ENCODE data around the gene DBF4. TPM values are rescaled to one million over a fixed set of nuclear protein-coding genes. Genes with fewer than 3 reads are reported as not detected.

DBF4 gene
- total and polyA plus RNA-seq, 2 experiments from 2014 or later: 62.6 to 91.5 TPM

- TF ChIP-seq CTCF (conservative IDR thresholded peaks at IDR 0.05; ENCODE audit: low read depth in 2 of 2) (no peak), NANOG (IDR thresholded peaks at IDR 0.05; ENCODE audit: borderline replicate concordance) (no peak)
These were observed 898 bp upstream of the DBF4 start (continued) for GRCh38 chr7:87875151-87876039.

DNA sequence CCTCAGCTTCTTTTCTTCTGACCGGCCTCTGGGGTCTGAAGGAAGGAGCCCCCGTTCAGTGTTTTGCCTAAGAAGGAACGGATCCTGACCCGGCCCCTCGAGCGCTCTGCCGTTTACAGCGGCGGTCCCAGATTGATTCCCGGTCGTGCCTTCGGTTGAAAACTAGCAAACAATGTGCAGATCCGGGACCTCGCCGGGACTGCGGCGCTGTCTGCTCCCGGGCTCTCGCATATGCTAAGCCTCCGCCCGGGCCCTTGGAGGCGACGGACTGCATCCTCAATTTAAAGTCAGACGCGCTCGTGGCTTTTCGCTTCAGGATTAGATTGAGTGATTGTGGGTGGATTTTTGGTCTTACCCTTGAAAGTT lies 559 bp downstream of the DBF4 start:
- Histone ChIP-seq H3K36me3 (ENCODE audit: insufficient read depth) (peaks cover 25% of the 10 kb centered on the region), H3K27ac (ENCODE audit: low read depth) (peak overlapping the region; percentile 99), H3K79me2 (replicated peaks; ENCODE audit: insufficient read depth) (peaks cover 86% of the 10 kb centered on the region), H3K4me2 (peak overlapping the region; percentile 89), H4K20me1 (replicated peaks; ENCODE audit: insufficient read depth) (peaks cover 7% of the 10 kb centered on the region; the same call in 1 of the 2 replicates), H3K27me3 (ENCODE audit: insufficient read depth) (no peaks in the 10 kb centered on the region), H3K4me1 (ENCODE audit: insufficient read depth) (peaks cover 19% of the 10 kb centered on the region), H3F3A (replicated peaks; ENCODE audit: low read depth) (peaks cover 6% of the 10 kb centered on the region; the same call in 1 of the 2 replicates), H3K9me2 (ENCODE audit: insufficient read depth) (no peaks in the 10 kb centered on the region), H2AFZ (peak overlapping the region; percentile 74; the same call in 1 of the 2 replicates), H3K4me3 (peak overlapping the region; percentile 70)
- H3K27me3 Mint-ChIP-seq (ENCODE audit: insufficient read depth, low read depth, poor library complexity): peaks cover 3% of the 10 kb centered on the region
- ATAC-seq (peak; percentile 57), DNase-seq (ENCODE audit: low spot score) (peak; percentile 78)
- H3K27ac Mint-ChIP-seq: peak overlapping the region; percentile 99
- H3K36me3 Mint-ChIP-seq (ENCODE audit: low read depth): peaks cover 44% of the 10 kb centered on the region
- peaks cover 8% of the 10 kb centered on the region for H3K9me3 Mint-ChIP-seq
- H3K4me1 Mint-ChIP-seq: peaks cover 20% of the 10 kb centered on the region
- H3K4me3 Mint-ChIP-seq: peak overlapping the region; percentile 78
- no peak for TF ChIP-seq NANOG (IDR thresholded peaks at IDR 0.05; ENCODE audit: borderline replicate concordance)
- TF ChIP-seq ZNF331 (CRISPR knock-in tag; IDR thresholded peaks at IDR 0.05; ENCODE audit: low read depth): no peak
- TF ChIP-seq, protein P1, sequence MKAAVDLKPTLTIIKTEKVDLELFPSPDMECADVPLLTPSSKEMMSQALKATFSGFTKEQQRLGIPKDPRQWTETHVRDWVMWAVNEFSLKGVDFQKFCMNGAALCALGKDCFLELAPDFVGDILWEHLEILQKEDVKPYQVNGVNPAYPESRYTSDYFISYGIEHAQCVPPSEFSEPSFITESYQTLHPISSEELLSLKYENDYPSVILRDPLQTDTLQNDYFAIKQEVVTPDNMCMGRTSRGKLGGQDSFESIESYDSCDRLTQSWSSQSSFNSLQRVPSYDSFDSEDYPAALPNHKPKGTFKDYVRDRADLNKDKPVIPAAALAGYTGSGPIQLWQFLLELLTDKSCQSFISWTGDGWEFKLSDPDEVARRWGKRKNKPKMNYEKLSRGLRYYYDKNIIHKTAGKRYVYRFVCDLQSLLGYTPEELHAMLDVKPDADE (IDR thresholded peaks at IDR 0.05): no peak
- TF ChIP-seq EZH2phosphoT487 (IDR thresholded peaks at IDR 0.05; ENCODE audit: unreplicated experiment): no peak
- TF ChIP-seq, protein P2, sequence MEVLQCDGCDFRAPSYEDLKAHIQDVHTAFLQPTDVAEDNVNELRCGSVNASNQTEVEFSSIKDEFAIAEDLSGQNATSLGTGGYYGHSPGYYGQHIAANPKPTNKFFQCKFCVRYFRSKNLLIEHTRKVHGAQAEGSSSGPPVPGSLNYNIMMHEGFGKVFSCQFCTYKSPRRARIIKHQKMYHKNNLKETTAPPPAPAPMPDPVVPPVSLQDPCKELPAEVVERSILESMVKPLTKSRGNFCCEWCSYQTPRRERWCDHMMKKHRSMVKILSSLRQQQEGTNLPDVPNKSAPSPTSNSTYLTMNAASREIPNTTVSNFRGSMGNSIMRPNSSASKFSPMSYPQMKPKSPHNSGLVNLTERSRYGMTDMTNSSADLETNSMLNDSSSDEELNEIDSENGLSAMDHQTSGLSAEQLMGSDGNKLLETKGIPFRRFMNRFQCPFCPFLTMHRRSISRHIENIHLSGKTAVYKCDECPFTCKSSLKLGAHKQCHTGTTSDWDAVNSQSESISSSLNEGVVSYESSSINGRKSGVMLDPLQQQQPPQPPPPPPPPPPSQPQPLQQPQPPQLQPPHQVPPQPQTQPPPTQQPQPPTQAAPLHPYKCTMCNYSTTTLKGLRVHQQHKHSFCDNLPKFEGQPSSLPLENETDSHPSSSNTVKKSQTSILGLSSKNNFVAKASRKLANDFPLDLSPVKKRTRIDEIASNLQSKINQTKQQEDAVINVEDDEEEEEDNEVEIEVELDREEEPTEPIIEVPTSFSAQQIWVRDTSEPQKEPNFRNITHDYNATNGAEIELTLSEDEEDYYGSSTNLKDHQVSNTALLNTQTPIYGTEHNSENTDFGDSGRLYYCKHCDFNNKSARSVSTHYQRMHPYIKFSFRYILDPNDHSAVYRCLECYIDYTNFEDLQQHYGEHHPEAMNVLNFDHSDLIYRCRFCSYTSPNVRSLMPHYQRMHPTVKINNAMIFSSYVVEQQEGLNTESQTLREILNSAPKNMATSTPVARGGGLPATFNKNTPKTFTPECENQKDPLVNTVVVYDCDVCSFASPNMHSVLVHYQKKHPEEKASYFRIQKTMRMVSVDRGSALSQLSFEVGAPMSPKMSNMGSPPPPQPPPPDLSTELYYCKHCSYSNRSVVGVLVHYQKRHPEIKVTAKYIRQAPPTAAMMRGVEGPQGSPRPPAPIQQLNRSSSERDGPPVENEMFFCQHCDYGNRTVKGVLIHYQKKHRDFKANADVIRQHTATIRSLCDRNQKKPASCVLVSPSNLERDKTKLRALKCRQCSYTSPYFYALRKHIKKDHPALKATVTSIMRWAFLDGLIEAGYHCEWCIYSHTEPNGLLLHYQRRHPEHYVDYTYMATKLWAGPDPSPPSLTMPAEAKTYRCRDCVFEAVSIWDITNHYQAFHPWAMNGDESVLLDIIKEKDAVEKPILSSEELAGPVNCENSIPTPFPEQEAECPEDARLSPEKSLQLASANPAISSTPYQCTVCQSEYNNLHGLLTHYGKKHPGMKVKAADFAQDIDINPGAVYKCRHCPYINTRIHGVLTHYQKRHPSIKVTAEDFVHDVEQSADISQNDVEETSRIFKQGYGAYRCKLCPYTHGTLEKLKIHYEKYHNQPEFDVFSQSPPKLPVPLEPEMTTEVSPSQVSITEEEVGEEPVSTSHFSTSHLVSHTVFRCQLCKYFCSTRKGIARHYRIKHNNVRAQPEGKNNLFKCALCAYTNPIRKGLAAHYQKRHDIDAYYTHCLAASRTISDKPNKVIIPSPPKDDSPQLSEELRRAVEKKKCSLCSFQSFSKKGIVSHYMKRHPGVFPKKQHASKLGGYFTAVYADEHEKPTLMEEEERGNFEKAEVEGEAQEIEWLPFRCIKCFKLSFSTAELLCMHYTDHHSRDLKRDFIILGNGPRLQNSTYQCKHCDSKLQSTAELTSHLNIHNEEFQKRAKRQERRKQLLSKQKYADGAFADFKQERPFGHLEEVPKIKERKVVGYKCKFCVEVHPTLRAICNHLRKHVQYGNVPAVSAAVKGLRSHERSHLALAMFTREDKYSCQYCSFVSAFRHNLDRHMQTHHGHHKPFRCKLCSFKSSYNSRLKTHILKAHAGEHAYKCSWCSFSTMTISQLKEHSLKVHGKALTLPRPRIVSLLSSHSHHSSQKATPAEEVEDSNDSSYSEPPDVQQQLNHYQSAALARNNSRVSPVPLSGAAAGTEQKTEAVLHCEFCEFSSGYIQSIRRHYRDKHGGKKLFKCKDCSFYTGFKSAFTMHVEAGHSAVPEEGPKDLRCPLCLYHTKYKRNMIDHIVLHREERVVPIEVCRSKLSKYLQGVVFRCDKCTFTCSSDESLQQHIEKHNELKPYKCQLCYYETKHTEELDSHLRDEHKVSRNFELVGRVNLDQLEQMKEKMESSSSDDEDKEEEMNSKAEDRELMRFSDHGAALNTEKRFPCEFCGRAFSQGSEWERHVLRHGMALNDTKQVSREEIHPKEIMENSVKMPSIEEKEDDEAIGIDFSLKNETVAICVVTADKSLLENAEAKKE (CRISPR knock-in tag; IDR thresholded peaks at IDR 0.05): no peak
- TF ChIP-seq JUNB (IDR thresholded peaks at IDR 0.05; ENCODE audit: unreplicated experiment): no peak
- TF ChIP-seq STAT1 (IDR thresholded peaks at IDR 0.05; ENCODE audit: unreplicated experiment): no peak
- TF ChIP-seq EZH2 (IDR thresholded peaks at IDR 0.05; ENCODE audit: low read depth, unreplicated experiment): no peak
- TF ChIP-seq CTCF (conservative IDR thresholded peaks at IDR 0.05; ENCODE audit: low read depth in 2 of 2): no peak
- no peak for TF ChIP-seq ZNF114 (CRISPR knock-in tag; IDR thresholded peaks at IDR 0.05)

Data from GM23338 (cell line).